GM18907 (cell line): ENCODE measurements around the gene ARHGEF28.

Source experiments
- ATAC-seq: cut with Tn5 transposase; IDR thresholded peaks from one replicate; pipeline ENCODE4 v1.9.1; 2021; ENCODE audit warnings: mild to moderate bottlenecking, moderate library complexity; ENCODE audit not compliant: unreplicated experiment

Gene ARHGEF28

DNA sequence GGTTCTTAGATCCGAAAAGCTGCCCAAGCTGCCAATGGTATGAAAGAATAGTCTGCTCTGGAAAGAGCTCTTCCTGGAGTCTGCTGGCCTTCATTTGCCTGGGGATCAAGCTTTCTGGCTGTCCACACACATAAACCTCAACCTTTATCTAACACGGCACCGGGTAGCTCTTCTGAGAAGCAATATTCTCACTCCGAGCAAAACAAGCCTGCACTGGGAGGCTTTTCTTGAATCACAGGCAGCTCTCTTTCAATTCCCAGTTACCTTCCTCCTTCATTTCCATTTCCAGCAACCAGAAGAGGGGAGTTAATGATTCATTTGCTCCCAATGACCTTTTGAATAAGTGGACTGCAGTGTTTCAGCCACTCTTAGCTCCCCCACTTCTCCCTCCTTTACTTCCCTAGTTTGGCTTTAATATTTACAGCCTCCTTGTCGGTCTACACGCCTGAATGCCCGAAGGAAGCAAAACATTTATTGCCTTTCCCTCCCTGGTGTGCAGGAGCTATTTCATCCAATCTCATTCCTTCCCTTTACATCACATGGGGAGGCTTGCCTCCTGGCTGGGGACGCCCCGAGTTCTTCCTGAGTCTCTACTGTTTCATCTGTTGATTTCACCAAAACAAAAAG lies 187.1 kb downstream of the ARHGEF28 start:
- ATAC-seq = no peak

DNA sequence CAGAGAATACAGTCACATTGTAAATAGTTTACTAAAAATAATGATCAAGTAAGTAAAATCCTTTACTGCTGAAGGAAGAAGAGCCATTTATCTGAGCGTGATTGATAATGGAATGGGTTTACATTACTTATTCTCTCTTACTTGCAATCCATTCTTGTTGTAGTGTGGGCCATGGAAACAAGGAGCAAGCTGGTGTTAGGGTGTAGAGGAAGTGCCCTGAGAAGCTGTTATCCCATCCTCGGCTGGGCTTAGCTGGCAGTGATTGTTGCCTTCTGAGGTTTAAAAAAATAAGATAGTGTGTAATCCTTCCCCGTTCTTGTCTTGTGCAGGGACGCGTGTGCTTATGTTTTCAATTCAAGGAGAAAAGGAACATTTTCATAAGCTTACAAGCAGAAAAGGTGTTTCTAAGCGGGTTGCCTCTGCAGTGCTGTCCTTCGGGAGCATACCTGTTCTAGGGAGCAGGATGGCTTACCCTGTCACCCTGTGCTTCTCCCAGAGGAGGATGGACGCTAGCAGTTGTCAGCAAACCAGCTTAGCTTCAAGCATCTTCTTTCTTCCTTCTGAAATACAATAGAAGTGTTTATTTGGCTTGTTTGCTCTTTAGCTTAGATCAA lies 188.3 kb downstream of the ARHGEF28 start:
- no peak for ATAC-seq

DNA sequence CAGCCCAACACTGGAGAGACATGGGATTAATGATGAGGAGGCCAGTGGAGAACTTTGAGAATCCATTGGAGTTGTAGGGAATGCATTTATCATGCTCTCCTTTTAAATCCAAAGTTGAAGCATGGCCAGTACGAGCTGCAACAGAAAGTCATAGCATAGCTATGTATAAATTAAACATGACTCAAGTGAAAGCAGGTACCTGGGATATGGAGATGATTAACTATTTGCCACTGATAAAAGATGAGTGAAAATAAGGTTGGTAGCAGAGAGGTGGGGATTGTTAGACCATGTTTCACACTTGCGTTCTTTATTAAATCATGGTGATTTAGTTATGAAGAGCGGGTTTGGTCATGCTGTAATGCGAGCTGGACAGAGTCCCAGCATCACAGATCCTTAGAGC lies 189.6 kb downstream of the ARHGEF28 start:
- ATAC-seq = no peak

DNA sequence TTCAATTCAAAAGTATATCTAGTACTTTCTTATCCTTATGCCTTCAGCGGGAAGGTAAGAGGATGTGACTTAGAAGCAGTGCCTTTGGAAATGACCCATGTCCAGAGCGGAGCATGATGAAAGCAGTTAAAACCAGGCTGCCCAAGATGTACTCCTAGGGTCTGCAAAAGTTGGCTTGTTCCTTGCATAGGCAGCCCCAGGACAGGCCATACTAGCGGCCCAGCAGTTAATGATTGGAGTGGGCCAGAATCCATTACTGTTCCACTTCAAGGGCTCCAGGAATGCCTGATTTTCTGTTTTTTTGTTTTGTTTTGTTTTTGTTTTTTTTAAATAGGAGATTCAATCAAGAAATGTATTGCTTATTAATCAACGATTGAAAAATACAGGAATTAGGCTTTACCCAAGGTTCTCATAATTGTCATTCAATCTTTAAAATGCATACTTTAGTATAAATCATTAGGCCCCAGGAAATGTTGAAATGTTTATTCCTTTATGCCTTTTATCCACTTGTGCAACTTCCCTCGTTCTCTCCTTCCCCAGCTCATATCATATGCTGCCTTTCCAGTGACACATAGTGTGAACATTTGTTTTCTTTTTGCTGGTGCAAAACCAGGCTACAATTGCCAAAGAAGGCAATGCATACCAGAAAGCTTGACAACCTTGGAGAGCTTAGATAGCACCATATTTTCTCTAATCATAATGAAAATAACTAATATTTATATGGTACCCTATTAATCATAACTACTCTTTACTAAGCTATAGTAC lies 190.8 kb downstream of the ARHGEF28 start:
- no peak for ATAC-seq

DNA sequence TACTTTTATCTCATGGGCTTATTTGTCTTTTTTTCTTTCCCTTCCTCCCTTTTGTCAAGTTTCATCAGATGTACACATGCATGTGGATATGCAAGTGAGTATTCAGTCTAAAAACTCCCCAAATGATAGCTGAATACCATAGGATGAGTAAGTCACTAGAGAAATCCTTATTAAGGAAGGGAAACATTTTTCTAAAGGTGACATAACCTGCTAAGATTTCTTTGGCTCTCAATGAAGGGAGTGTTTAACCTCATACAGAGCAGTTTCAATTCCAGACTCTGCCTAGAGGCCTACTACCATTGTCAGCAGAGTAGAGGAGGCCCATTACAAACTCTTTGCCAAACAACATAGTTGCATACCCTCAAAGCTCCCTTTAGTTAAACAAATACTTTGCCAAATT lies 192.4 kb downstream of the ARHGEF28 start:
- no peak for ATAC-seq

DNA sequence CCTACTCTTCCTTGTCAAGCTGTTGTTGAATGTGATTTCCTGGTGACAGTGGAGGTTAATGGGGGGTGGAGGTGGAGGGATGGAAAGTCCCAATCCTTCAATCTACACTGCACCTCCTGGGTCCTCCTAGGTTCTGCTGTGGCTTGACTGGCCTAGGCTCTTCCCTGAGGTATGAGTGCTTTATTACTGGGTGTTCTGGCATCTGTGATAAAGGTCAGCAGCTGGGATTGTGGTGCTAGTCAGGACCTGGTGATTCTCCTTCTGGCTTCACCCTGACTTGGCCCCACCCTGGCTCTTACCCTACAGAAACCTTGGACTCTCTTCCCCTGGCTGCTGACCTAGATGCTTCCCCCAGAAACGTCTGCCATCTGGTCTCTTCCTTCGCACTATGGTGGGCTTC lies 194.3 kb downstream of the ARHGEF28 start:
- no peak for ATAC-seq

DNA sequence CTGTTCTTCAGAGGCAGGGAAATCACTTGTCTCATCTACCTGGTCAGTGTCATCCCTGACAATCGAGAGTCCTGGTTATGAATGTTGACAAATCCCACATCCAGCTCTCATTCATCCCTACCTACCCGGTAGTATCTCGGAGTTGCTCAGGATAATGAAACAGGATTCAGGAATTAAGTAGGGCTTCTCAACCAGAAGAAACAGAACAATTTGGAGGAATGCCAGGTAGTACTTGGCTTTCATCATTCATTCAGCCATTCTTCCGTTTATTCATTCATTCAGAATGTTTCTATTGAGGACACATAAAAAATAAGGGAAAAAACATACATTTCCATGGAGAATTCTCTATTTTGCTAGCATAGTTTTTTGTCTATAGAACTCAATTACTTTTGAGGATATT lies 195.0 kb downstream of the ARHGEF28 start:
- no peak for ATAC-seq

DNA sequence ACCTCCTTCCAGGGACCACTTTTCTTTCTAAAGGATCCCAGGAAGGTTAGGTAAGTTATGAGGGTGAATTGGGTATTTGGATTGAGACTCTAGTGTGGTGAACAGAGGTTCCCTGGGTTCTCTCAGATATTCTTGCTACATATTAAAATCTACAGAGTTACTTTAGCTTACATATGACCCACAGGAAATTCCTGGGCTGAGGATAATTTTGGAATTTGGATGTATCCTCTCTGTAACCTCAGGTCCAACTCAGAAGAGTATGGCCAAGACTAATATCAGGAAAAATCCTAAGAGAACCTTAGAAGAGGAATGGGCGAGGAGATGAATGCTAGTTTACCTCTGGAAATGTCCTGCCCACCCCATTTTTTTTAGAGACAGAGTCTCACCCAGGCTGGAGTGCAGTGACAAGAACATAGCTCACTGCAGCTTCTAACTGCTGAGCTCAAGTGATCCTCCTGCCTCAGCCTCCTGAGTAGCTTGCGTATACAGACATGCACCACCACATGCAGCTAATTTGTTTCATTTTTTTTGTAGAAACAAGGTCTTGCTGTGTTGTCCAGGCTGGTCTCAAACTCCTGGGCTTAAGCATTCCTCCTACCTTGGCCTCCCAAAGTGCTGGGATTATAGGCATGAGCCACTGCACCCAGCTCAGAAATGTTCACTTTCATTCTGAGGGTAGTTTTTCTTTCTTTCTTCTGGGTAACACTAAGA lies 196.4 kb downstream of the ARHGEF28 start:
- ATAC-seq = no peak

DNA sequence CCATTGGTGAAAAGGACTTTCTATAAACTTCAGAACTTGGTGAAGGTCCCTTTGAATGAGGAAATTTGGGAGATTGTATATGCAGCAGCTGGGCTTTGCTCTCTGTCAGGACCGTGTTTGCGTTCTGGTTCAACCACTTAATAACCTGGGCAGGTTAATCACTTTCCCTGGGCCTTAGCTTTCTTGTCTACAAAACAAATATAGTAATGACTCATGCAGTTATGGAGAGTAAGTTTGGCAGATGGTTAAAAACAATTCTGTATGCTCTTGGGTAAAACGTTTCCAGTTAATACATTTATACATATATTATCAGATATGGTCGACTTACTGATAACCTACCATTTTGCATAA lies 197.0 kb downstream of the ARHGEF28 start:
- ATAC-seq = no peak

DNA sequence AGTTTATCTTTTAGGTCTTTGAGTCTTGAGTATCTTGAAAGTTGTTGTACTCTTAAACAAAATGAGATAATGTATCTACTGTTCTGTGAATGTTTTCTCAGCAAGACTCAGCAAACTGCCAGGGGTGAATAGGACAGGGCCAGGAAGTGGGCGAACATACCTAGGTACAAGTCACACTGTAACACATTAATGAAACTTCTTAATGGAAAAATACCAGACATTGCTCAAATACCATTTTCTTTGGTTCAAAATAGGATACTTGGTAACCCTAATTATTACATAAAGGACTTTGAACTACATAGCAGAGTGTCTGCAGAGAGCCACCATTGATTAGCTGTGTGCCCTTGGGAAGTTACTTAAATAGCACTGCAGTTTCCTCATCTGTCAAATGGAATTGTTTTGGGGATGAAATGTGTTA lies 197.5 kb downstream of the ARHGEF28 start:
- ATAC-seq = peak; percentile 56

DNA sequence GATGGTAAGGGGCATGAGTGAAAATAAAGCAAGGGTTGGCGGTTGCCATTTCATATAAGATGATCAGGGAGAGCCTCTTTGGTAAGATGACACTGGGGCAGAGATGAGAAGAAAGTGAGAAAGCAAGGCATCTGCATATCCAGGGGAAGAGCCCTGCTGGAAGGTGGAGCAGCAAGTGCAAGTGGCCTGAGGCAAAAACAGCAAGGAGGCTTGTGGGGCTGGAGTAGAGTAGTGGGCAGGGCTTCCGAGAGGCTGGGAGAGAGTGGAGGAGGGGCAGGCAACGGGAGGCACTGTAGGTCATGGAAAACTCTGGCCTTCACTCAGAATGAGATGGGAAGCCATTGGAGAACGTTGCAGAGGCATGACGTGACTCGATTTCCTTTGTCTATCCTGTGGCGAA lies 199.2 kb downstream of the ARHGEF28 start:
- ATAC-seq = no peak

DNA sequence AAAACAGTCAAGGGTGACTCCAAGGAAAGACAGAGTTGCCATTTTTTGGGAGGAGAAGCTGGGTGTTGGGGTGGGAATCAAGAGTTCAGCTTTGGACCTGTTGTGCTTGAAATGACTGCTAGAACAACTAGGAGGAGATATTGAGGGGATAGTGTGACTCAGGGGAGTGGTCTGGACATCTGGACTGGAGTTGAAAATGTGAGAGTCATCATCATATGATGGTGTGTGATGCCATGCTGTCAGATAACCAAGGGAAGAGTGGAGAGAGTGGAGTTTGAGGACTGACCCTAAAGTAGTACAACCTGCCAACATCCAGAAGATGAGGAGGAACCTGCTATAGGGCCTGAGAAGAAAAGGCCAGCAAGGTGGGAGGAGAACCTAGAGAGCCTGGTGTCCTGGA lies 199.7 kb downstream of the ARHGEF28 start:
- no peak for ATAC-seq

DNA sequence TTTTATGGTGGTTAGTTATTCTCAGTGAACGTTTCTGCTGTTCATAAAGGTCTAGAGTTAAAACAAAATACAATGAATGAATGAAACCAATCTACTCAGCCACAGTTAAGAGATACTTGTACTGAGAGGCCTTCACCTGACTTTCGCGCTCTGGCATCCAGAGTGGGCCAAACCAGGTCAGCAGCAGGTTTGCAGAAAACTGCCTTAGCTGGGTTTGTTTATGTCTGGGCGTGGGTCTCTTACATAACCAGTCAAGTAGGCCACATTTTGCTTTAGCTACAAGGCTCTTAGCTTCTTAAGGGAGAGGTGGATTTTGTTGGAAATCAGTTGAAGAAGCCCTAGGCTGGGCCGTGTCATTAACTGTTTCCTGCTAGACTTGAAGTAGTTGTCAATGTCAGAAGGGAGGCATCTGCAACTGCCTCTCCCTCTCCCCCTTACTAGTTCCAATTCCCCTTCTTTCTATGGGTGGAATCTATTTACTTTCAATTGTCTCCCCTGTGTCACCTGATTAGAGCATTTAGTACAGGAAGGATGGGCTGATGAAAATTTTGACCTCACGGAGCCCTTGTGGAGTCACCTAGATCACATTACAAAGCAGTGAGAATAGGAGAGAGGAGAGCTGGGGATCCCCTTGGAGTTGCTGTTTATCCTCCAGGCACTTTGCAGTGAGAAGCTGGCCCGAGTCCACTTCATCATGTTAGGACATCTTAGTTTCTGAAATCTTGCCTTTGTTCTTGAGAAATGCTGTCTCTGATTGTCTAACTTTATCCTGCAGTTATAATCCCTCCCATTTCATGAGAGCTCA lies 200.5 kb downstream of the ARHGEF28 start:
- ATAC-seq = no peak

DNA sequence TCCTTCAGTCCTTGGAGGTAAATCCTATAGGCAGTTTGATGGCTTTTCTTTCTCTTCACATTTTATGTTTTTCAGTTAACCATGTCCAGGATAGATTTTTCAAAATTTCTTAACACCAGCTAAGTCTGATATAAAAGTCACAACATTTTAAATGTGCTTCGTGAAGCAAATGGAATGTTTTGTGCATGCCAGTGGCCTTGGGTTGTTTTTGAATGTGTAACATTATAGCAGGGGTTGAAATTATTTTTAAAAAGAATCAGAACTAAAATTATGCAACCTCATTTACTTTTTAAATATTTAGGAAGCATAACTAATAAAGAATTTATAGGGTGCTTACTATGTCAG lies 201.1 kb downstream of the ARHGEF28 start:
- no peak for ATAC-seq

DNA sequence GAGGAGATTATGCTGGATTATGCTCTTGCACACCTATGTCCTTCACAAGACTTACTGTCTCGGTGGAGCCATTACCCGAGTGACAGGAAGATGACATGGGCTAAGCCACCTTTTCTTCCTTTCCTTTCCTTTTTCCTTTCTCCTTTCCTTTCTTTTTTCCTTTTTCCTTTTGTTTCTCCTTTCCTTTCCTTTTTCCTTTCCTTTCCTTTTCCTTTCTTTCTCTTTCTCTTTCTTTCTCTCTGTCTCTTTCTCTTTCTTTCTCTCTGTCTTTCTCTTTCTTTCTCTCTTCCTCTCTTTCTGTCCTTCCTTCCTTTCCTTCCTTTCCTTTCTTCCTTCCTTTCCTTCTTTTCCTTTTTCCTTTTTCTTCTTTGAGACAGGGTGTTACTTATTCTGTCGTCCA lies 202.5 kb downstream of the ARHGEF28 start:
- no peak for ATAC-seq

DNA sequence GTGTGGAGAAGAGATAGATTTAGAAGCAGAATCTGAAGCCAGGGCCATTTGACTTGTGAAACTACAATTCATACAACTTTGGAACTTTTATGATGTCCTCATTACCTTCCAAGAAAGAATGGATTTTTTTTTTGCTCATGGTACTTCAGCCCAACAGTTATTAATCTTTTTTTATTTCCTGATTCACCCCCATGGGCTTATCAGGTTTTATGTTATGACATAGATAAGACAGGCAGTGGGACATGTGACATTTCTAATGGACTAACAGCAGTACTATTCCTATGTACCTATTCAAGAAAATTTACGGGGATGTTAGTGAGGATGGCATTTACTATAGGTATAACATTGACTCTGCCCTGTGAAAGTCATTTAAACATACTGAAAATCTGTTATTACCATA lies 204.7 kb downstream of the ARHGEF28 start:
- ATAC-seq = no peak

DNA sequence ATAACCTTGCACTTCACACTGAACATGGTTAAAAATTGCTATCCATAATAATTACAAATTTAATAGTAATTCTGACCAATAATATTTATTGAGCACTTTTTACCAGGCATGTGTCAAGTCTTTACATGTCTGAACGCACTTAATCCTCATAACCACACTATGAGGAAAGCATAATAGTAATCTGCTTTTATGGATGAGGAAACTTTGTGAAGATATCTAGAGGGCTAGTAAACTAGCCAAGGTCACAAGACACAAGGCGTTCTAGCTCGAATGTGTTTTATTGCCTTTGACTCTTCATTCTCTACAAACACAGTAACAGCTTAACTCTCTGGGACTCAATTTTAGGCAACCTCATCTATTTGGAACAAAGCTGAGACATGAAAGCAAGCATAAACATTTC lies 205.1 kb downstream of the ARHGEF28 start:
- no peak for ATAC-seq

DNA sequence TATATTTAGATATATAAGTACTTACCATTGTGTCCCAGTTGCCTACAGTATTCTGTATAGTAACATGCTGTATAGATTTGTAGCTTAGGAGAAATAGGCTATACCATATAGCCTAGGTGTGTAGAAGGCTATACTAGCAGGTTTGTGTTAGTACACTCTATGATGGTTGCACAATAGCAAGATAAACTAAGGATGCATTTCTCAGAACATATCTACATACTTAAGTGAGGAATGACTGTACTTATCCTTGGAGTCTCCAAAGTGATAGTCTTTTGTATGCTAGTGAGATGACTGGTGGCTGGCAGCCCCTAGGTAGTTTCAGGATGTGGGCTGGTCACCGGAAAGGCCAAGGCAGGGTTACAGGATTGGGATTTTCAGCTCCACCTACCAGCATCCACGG lies 208.7 kb downstream of the ARHGEF28 start:
- ATAC-seq = no peak

DNA sequence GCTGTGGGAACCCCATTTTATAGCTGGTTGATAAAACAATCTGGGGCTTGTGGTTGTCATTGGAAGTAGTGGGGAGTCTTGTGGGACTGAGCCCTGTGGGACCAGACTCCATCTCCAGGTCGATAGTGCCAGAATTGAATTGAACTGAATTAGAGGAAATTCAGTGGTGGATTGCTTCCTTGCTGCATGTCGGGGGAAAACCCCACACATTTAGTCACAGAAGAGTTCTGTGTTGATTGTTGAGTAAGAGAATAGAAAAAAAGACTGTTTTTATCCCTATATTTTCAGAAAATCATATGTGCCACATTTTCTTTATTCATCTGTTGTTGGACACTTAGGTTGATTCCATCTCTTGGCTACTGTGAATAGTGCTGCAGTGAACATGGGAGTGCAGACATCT lies 209.7 kb downstream of the ARHGEF28 start:
- ATAC-seq = no peak

DNA sequence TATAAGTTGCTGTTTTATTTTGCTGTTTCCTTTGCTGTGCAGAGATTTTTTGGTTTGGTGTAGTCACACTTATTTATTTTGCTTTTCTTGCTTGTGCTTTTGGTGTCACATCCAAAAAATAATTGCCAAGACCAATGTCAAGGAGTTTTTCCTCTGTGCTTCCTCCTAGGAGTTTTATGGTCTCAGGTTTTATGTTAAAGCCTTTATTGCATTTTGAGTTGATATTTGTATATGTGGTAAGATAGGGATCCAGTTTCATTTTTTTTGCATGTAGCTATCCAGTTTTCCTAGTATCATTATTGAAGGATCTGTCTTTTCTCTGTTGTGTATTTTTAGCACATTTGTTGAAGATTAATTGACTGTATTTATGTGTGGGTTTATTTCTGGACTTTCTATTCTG lies 210.6 kb downstream of the ARHGEF28 start:
- no peak for ATAC-seq

DNA sequence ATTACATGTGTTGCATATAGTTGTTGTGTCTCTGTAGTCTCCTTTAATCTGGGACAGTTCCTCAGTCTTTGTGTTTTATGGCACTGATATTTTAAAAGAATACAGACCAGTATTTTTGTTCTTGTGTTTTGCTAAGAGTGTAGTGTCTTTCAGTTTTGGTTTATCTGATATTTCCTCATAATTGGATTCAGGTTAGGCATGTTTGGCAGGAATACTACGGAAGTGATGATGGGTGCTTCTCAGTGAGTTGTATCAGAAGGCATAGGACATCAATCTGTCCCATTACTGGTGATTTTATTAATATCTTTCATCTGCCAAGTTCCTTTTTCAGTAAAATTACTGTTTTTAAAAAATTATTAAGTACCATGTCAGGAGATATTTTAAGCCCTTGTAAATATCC lies 212.9 kb downstream of the ARHGEF28 start:
- no peak for ATAC-seq
